Testis (tissue), 2 donors: Measurements from ENCODE around the gene ZNF862.

Experiments
- CTCF ChIP-seq, 3 experiments: fragments of 450-650 bp in 2 of 3; fragments of 200-600 bp in 1 of 3; sonication (generic) in 1 of 3; IDR thresholded peaks; one replicate each; pipeline ENCODE4 v1.5.1; 2016 to 2019; ENCODE audit warnings: antibody characterized with exemption in 3 of 3, mild to moderate bottlenecking in 2 of 3, moderate library complexity in 1 of 3
- POLR2A ChIP-seq: fragments of 450-650 bp; IDR thresholded peaks from one replicate; pipeline ENCODE4 v1.6.1; 2017; ENCODE audit warnings: antibody characterized with exemption, mild to moderate bottlenecking, moderate library complexity

DNA sequence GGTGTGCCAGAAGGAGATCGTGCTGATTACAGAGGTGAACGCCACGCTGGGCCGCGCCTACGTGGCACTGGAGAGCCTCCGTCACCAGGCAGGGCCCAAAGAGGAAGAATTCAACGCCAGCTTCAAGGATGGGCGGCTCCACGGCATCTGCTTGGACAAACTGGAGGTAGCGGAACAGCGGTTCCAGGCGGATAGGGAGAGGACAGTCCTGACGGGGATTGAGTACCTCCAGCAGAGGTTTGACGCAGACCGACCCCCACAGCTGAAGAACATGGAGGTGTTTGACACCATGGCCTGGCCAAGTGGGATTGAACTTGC is 23.5 kb downstream of the ZNF862 start:
- TF ChIP-seq CTCF (IDR thresholded peaks at IDR 0.05) (no peak), POLR2A (no peak)
